GM19238 (cell line): ENCODE results near the gene SLC49A4.

Experiments
- DNase-seq: peaks from one replicate; pipeline ENCODE4 v3.0.0; 2011; ENCODE audit warnings: low spot score; ENCODE audit not compliant: insufficient read length

The SLC49A4 gene

GRCh38 chr3:122902326-122902725, 107.5 kb downstream of the SLC49A4 start:
- DNase-seq = no peak

DNA sequence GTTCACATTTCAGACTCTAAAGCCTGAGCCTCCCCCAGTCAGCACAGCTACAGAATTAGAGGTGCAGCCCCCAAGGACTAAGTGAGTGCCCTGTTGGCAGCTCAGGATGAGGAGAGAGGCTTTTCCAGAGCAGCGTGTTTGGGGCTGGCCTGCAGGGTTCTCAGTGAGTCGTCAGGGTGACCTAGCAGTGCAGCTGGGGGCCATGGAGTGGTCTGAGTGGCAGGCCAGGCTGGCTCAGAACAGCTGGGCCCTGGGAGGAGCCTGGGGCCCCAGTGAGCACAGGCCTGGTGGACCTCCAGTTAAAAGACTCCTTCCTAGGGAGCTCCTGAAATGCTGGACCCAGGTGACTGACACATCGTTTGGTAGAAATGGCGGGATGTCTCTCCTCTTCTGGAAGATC, 108.3 kb downstream of the SLC49A4 start:
- no peak for DNase-seq

DNA sequence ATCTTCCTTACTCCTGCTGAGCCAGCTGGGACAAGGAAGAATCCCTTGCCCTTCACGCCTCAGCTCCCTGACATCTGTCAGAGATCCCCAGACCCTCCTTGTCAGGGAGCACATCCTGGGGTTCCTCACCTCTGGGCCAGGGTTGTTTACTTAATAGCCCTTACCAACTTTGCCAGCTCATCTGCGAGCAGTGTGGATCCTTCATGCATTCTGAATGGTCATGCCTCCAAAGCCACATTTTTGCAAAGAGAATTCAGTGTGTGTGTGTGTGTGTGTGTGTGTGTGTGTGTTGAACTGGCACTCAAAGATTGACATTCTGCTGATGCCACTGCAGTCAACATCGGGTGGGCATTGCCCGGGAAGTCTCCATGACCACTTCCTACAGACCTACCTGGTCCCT, 112.6 kb downstream of the SLC49A4 start:
- DNase-seq = no peak

DNA sequence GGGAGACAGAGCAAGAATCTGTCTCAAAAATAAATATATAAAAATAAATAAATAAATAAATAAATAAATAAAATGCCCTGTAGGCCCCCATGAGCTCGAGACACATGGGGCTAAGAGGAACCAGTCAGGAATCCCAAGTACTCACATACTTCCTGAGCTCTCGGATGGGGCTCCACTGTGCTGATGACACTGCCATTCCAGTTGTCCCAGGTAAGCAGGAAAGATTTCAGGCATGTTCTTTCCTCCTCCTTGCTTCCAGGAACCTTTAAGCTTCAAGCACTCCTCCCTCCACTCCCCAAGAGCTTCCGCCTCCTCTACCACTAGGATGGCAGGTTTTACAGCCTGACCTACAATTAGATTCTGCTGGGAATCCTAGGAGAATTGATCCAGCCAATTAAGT, 113.4 kb downstream of the SLC49A4 start:
- DNase-seq = no peak

- DNase-seq = no peak
These were observed 117.0 kb downstream of the SLC49A4 start for GRCh38 chr3:122911901-122912300.

- DNase-seq = no peak
These were observed 118.1 kb downstream of the SLC49A4 start for GRCh38 chr3:122912772-122913538.

DNA sequence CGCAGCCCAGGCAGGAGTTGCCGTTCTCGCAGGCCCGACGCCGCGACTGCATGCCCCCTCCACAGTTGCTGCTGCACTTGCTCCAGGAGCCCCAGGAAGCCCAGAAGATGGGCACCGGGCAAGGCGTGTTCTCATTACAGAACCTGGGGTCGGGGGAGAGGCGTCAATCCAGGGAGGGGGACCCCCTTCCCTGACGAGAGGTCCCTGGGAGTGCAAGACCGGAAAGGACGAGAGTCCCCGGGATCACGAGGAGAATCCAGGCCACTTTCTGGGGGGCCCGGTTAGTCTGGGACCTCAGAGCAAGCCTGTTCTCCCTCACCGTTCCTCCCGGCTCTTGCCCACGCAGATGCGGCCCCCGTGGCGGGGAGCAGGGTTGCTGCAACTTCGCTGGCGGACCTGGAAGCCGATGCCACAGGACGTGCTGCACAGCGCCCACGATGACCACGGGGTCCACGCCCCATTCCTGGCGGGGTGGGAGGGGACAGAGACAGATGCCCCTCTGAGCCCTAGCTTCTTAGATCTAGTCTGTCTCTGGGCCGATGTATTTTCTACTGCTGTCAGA, 118.8 kb downstream of the SLC49A4 start:
- DNase-seq = no peak

DNA sequence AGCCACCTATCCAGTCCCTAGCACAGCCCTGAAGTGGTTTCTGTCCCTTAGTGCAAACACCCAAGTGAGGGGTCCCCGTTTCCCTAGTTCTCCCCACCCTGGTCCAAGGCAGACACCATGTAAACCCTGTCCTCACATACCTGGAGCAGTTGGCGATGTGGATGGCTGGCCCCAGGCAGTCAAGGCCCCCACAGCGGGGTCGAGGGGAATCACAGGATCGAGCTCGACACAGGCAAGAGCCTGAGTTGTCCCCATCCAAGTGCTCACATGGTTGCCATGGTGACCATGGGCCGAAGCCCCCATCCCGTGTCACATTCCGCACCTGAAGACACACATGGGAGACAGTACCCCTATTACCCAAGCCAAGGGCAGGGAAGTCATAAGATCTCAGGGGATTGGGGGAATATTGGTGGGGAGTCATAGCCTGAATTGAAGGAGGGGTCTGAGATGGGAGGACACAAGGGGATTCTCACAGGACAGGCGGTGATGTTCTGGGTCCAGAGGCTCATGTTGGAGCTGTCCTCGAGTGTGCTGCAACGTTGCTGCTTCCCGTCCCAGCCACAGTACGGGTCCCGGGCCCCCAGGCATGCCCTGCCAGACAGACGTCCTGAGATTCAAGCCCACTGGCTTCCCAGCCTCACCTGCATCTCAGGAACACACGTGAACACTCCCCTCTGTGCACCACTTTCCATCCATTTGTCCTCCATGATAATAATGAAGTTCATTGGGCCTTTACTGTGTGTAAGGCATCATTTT, 120.6 kb downstream of the SLC49A4 start:
- DNase-seq = no peak

- no peak for DNase-seq
These were observed 121.2 kb downstream of the SLC49A4 start for GRCh38 chr3:122916084-122916483.

GRCh38 chr3:122916580-122916979, 121.7 kb downstream of the SLC49A4 start:
- DNase-seq = no peak

GRCh38 chr3:122917412-122917811, 122.5 kb downstream of the SLC49A4 start:
- DNase-seq = no peak

- no peak for DNase-seq
These were observed 123.9 kb downstream of the SLC49A4 start for GRCh38 chr3:122918576-122919290.

DNA sequence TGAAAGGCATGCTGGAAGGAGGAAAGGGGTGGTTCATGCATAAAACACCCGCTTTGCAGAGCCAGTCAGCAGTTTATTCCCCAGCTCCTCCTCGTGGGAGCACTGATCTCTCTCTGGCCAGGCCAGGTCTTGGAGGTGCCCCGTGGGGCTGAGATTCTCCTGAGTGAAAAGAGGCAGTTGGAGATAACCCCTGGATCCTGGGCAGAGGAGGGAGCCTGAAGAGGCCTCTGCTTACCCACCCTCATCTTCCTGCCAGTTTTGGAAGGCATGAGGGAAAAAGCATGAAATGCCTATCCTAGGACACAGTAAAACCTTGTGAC, 124.4 kb downstream of the SLC49A4 start:
- no peak for DNase-seq

GRCh38 chr3:122920986-122921385, 126.1 kb downstream of the SLC49A4 start:
- no peak for DNase-seq

GRCh38 chr3:122921791-122922651, 127.2 kb downstream of the SLC49A4 start:
- DNase-seq = peak; percentile 32

DNA sequence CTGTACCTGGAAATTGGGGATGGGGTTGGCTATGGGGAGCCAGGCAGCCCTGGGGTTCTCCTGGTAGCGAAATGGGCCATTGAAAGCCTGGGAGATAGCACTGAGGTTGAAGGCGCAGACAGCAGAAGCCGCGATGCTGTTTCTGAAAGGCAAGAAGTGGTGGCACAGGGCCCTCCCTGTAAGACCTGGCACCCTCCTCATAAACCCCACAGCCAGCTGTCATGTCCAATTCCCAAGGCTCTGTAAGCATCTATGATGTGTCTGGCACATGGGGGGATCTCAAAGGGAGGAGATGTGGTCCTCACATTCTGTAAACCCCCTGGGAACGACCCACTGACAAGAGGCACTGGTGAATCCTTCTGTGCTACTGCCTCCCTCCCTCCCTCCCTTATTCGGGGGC, 128.7 kb downstream of the SLC49A4 start:
- DNase-seq = no peak

- no peak for DNase-seq
These were observed 129.2 kb downstream of the SLC49A4 start for GRCh38 chr3:122924056-122924455.

DNA sequence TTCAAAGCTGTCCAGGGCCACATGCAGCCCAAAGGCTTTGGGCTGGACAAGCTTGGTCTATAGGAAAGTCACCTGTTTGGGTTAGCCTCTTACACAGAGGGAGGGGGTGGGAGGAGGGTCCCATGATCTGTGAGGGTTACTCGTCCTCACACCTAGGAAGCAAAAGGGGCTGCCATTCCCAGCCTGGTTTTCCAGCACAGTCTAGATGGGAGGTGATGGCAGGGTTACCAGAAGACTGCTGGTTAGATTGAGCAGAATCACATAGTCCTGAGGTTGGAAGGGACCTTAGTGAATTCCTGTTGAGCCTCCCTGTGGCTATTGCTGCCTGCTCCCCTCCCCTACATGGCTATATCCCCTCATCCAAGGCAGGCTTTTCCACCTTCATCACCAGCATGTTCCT, 130.9 kb downstream of the SLC49A4 start:
- DNase-seq = no peak

- no peak for DNase-seq
These were observed 131.5 kb downstream of the SLC49A4 start for GRCh38 chr3:122926322-122926721.

GRCh38 chr3:122926811-122927210, 131.9 kb downstream of the SLC49A4 start:
- no peak for DNase-seq

DNA sequence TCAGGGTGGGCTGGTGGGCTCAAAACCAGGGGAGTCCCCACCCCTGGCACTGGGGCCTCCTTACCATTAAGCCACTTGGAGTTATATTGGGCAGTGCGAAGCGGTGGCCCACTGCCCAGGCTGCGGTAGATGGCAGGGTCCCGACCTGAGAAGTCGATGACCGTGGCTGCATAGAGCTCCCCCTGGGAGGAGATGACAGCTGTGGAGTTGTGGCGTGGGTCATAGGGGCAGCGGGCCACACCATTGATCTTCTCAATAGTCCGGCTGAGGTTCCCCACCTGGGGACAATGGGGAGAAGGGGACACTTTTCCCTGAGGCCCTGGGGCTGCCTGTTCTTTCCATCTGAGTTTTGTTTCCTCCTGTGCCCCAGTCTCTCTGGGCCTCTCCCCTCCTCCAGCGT, 132.9 kb downstream of the SLC49A4 start:
- no peak for DNase-seq
